Measurements from ENCODE around the gene ZNF462.

Gene ZNF462

DNA sequence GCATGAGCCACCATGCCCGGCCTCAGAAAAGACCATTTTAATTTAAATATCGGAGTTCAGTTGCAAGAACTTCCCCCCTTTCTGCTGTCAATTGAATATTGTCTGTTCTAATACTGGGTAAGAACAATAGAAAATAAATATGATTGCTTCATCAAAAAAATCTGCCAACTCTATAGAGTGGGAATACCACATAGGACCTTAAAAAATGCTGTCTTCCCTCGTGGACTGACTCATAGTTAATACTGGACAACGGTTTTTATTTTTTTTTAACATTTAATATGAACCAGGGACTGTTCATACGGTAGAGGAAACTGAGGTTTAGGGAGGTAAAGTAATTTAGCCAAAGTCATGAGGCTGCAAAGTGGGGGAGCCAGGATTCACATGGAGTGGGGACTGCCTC is 9.7 kb downstream of the ZNF462 start:
- no peaks in the 10 kb centered on the region for H3K27me3 Mint-ChIP-seq (ENCODE audit: low read depth)
- H3K4me1 Mint-ChIP-seq (ENCODE audit: low read depth) = no peaks in the 10 kb centered on the region
- no peaks in the 10 kb centered on the region for H3K9me3 Mint-ChIP-seq
- H3K4me3 Mint-ChIP-seq = no peak overlapping the region
- no peak overlapping the region for H3K27ac Mint-ChIP-seq
- no peaks in the 10 kb centered on the region for H3K36me3 Mint-ChIP-seq (ENCODE audit: low read depth)

DNA sequence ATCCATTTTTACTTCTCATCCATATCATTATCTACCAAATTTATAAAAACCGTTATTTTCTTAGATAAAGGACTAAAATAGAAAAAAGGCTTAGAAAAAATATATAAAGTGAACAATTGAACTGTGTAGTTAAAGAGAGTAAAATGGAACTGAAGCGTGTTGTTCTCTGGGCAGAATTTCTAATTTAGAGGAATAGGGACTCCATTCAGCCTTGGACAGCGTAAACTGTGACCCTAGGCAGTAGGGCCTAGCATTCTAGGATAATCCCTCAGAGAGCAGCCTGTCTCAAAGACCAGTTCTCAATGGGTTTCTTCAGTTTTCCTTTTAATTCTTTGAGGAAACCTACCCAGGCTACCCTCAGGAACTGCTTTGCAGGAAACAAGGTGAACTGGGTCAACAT is 11.1 kb downstream of the ZNF462 start:
- no peaks in the 10 kb centered on the region for H3K9me3 Mint-ChIP-seq
- no peaks in the 10 kb centered on the region for H3K36me3 Mint-ChIP-seq (ENCODE audit: low read depth)
- no peaks in the 10 kb centered on the region for H3K27me3 Mint-ChIP-seq (ENCODE audit: low read depth)
- H3K4me3 Mint-ChIP-seq = no peak overlapping the region
- no peak overlapping the region for H3K27ac Mint-ChIP-seq
- H3K4me1 Mint-ChIP-seq (ENCODE audit: low read depth) = no peaks in the 10 kb centered on the region

DNA sequence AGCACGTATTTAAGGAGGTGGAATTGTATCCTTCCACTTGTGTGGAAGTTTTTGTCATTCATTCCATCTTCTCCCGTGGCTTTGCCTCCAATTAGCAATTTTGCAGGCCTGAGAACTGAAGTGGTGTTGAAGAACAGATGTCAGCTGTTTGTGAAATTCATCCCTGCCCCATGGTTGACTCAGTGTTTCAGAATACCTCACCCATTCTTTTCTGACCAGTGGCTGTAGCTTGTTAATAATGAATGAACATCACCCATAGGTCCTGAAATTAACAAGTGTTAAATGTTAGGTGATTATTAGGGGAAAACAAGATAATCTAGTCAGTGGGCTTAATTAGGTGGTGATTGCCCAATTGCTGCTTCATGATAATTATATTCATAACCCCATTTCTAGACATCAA is 11.7 kb downstream of the ZNF462 start:
- Mint-ChIP-seq H3K9me3 (no peaks in the 10 kb centered on the region), H3K4me1 (ENCODE audit: low read depth) (no peaks in the 10 kb centered on the region), H3K27me3 (ENCODE audit: low read depth) (no peaks in the 10 kb centered on the region), H3K36me3 (ENCODE audit: low read depth) (no peaks in the 10 kb centered on the region), H3K4me3 (no peak overlapping the region), H3K27ac (no peak overlapping the region)

DNA sequence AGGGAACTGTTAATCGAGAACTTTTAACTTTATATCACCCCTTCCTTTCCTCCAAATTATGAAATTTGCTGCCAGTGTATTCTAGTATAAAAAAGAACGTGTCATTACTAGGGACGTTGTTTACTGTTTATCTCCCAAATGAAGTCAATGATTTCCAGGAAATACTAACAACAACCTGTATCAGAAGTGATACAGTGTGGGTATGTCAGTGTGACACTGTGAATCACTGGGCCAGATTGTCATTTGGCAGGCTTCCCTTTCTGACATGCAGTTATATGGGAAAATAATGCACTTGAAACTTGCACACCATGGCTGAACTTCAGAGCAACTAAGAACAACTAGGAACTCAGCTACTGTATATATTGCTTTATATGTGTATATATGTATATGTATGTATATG is 12.6 kb downstream of the ZNF462 start:
- Mint-ChIP-seq H3K36me3 (ENCODE audit: low read depth) (no peaks in the 10 kb centered on the region), H3K27me3 (ENCODE audit: low read depth) (no peaks in the 10 kb centered on the region)

DNA sequence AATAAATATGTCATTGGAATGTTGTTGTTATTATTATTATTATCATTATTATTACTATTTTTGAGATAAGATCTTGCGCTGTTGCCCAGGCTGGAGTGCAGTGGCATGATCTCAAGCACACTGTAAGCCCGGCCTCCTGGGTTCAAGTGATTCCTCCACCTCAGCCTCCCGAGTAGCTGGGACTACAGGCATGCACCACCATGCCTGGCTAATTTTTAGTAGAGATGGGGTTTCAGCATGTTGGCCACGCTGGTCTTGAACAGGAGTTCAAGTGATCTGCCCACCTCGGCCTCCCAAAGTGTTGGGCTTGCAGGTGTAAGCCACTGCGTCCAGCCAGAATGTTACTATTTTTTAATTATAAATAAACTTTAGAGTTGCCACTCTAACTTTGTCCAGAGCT is 14.4 kb downstream of the ZNF462 start:
- Mint-ChIP-seq H3K36me3 (ENCODE audit: low read depth) (no peaks in the 10 kb centered on the region), H3K4me1 (ENCODE audit: low read depth) (no peaks in the 10 kb centered on the region), H3K9me3 (no peaks in the 10 kb centered on the region), H3K4me3 (no peak overlapping the region), H3K27ac (no peak overlapping the region), H3K27me3 (ENCODE audit: low read depth) (no peaks in the 10 kb centered on the region)

More for the DNA sequence above, 12.6 kb downstream of the ZNF462 start:
- H3K9me3 Mint-ChIP-seq = no peaks in the 10 kb centered on the region
- no peak overlapping the region for H3K27ac Mint-ChIP-seq
- no peak overlapping the region for H3K4me3 Mint-ChIP-seq
- no peaks in the 10 kb centered on the region for H3K4me1 Mint-ChIP-seq (ENCODE audit: low read depth)

DNA sequence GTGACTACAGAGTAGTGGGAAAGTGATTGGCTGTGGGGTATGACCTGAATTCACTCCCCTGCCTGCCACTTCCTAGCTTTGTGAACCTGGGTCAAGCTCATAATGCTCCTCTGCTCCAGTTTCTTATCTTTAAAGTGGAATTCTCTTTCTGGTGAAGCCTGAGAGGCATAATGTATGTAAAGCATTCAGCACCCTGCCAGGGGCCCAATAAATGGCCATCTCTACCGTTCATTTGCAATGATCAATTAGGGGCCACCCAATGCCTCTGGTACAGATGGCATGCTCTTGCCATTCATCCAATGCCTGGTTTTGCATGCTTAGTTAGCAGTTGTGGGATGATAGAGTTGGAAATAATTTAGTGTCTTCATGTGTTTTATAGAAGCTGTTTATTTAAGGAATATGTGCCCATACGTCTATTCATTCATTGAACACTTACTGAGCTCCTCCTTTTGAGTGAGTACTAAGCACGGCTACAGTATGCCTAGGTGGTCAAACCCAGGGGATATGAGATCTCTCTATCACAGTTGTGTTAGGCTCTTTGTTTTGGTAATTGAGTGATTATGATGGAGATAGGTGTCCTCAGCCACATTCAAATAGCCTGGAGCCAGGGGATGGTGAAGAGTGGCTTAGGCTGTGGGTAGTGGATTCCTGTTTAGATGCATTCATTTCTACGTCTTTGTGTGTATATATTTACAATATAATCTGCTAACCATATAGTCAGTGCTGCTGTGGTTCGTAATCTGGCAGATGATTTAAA is 15.3 kb downstream of the ZNF462 start:
- Mint-ChIP-seq H3K4me3 (no peak overlapping the region), H3K27me3 (ENCODE audit: low read depth) (no peaks in the 10 kb centered on the region)

DNA sequence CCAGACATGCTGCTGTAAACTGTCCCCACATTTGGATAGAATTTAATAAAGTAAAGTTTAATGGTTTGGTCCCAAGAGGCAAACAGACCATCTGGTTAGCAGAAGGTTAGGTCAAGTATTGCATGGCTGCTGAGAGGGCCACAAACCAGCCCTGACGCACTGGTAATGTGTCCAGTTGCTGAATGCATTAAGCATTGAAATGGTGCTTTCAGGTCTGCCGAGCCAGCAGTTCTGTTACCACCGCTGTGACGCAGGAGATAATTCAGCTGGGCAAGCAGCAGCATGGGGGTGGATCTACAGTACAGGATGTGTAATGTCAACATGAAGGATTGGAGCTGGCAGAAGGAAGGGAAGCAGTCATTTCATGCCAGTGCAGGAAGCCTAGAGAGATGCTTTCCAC is 16.0 kb downstream of the ZNF462 start:
- Mint-ChIP-seq H3K4me3 (no peak overlapping the region), H3K27me3 (ENCODE audit: low read depth) (no peaks in the 10 kb centered on the region), H3K9me3 (no peaks in the 10 kb centered on the region)

More for the DNA sequence above, 15.3 kb downstream of the ZNF462 start:
- Mint-ChIP-seq H3K4me1 (ENCODE audit: low read depth) (no peaks in the 10 kb centered on the region), H3K27ac (no peak overlapping the region), H3K9me3 (no peaks in the 10 kb centered on the region), H3K36me3 (ENCODE audit: low read depth) (no peaks in the 10 kb centered on the region)

DNA sequence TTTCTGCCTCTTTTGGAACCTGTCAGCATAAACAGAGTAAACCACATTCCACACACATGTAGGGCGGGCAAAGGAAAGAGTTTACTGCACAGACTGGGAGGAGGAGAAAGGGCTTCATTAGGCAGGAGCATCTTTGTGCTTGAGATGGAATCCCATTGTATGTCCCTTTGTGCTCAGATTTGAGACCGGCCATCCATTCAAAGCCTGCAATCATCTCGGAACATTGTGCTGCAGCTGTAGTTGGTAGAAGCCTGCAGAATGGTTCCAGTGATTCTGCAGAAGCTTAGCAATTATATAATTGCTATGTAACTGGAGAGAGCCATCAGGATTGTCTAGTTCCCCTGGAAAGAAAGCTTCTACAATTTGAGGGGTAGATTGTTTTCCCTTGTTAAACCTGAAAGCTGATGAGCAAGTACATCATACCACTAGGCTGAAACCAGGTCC is 16.5 kb downstream of the ZNF462 start:
- Mint-ChIP-seq H3K27ac (no peak overlapping the region), H3K4me1 (ENCODE audit: low read depth) (no peaks in the 10 kb centered on the region), H3K27me3 (ENCODE audit: low read depth) (no peaks in the 10 kb centered on the region), H3K9me3 (no peaks in the 10 kb centered on the region), H3K36me3 (ENCODE audit: low read depth) (no peaks in the 10 kb centered on the region), H3K4me3 (no peak overlapping the region)

More for the DNA sequence above, 16.0 kb downstream of the ZNF462 start:
- H3K4me1 Mint-ChIP-seq (ENCODE audit: low read depth) = no peaks in the 10 kb centered on the region
- H3K27ac Mint-ChIP-seq = no peak overlapping the region
- H3K36me3 Mint-ChIP-seq (ENCODE audit: low read depth) = no peaks in the 10 kb centered on the region

DNA sequence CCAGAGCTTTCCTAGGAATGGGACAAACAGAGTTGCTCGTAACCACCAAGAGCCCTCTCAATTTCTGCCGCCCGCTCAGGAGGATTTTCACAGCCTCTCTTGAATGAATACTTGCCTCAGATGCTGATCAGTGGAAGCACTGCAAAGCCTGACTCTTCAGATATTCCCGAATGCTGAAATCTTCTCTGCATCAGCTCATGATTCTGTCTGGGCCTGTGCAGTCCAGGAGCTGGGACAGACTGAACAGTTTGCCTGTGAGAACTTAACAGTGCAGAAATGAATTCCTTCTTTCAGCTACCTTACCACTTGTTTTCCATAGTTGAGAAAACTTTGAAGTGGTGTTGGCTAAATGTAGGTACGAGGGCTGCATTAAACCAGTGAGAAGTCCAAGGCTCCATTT is 17.1 kb downstream of the ZNF462 start:
- Mint-ChIP-seq H3K4me1 (ENCODE audit: low read depth) (no peaks in the 10 kb centered on the region), H3K4me3 (no peak overlapping the region), H3K36me3 (ENCODE audit: low read depth) (no peaks in the 10 kb centered on the region), H3K27me3 (ENCODE audit: low read depth) (no peaks in the 10 kb centered on the region), H3K9me3 (no peaks in the 10 kb centered on the region), H3K27ac (no peak overlapping the region)

DNA sequence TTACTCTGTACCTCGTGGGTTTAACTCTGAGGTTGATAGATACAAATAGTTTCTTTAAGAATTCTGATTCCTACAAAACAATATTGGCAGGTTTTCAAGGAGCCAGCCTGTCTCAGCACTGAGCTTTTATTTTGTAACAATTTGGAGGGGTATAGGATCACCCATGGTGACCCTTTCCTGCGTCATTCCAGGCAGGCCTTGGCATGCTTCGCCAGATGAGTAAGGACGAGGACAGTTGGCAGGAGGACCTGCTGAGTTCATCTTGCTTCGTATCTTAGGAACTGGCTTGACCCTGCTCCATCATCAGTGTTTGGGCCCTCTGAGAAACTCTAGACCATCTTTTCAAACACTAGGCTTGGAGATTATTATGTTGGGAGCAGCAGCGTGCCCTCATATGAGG is 17.9 kb downstream of the ZNF462 start:
- no peaks in the 10 kb centered on the region for H3K27me3 Mint-ChIP-seq (ENCODE audit: low read depth)
- H3K36me3 Mint-ChIP-seq (ENCODE audit: low read depth) = no peaks in the 10 kb centered on the region
- H3K27ac Mint-ChIP-seq = no peak overlapping the region
- no peaks in the 10 kb centered on the region for H3K9me3 Mint-ChIP-seq
- H3K4me1 Mint-ChIP-seq (ENCODE audit: low read depth) = no peaks in the 10 kb centered on the region
- no peak overlapping the region for H3K4me3 Mint-ChIP-seq

DNA sequence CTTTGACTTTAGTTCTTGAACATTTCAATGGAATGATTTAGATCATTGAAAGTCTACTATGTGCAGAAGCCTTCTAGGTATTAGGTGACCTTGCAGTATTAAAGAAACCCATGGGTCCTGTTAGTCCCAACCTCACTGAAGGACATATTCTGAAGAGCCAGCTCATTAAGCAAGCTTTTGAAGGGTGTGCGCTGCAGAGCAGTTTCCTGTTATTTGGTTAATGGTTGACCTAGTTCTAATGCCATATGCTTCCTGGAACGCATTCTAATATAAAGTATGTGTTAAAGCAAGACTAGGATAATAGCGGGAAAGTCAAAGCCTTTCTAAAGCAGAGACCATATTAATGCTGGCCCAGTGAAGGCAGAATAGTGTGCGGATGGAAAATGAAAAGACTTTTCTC is 20.1 kb downstream of the ZNF462 start:
- Mint-ChIP-seq H3K9me3 (no peaks in the 10 kb centered on the region), H3K4me3 (no peak overlapping the region)

DNA sequence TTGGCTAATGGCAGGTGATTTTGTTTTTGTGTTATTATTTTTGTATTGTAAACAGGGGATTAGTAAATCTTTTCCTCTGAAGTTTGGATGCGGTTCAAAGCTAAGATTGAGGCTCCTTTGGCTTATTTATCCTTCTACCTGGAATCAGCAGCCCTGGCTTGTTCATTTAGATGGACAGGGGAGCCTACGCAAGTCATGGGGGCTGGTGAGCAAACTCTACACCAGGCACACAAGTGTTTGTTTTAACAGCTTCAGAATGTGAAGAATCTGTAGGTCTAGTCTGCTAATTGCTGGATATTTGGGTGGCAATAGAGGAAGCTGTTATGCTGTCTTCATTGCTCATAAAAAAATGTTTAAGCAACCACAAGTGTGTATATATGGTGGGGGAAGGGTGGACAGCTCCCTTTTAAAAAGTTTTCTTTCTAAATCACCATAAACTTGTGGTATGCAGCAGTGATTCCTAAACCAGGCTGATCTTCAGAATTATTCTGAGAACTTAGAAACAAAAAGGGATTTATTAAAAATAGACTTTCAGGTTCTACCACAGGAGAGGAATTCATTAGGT is 20.7 kb downstream of the ZNF462 start:
- Mint-ChIP-seq H3K9me3 (no peaks in the 10 kb centered on the region), H3K27ac (no peak overlapping the region), H3K4me1 (ENCODE audit: low read depth) (no peaks in the 10 kb centered on the region), H3K27me3 (ENCODE audit: low read depth) (no peaks in the 10 kb centered on the region), H3K36me3 (ENCODE audit: low read depth) (no peaks in the 10 kb centered on the region), H3K4me3 (no peak overlapping the region)

More for the DNA sequence above, 20.1 kb downstream of the ZNF462 start:
- H3K4me1 Mint-ChIP-seq (ENCODE audit: low read depth) = no peaks in the 10 kb centered on the region
- H3K27ac Mint-ChIP-seq = no peak overlapping the region
- no peaks in the 10 kb centered on the region for H3K36me3 Mint-ChIP-seq (ENCODE audit: low read depth)
- H3K27me3 Mint-ChIP-seq (ENCODE audit: low read depth) = no peaks in the 10 kb centered on the region

DNA sequence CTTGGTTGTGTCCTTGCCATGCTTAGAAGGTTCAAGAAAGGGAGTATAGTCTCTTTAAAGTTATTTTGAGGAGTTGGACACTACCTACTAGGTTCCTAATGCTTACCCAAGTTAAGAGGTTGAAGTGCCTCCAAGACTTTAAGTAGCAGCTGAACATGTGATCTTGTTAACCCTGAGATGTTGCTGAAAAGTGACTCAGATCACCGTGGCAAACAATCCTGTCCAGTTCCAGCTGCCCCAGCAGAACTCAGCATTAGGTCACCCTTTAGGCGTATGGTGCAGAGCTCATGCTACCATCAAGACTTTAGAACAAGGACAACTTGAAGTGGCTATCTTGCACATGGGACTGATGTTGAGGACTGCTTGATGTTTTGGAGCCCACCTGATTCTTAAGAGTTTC is 22.5 kb downstream of the ZNF462 start:
- H3K4me1 Mint-ChIP-seq (ENCODE audit: low read depth) = no peaks in the 10 kb centered on the region
- H3K9me3 Mint-ChIP-seq = no peaks in the 10 kb centered on the region
- H3K4me3 Mint-ChIP-seq = no peak overlapping the region
- H3K27ac Mint-ChIP-seq = no peak overlapping the region
- H3K36me3 Mint-ChIP-seq (ENCODE audit: low read depth) = no peaks in the 10 kb centered on the region
- H3K27me3 Mint-ChIP-seq (ENCODE audit: low read depth) = no peaks in the 10 kb centered on the region

DNA sequence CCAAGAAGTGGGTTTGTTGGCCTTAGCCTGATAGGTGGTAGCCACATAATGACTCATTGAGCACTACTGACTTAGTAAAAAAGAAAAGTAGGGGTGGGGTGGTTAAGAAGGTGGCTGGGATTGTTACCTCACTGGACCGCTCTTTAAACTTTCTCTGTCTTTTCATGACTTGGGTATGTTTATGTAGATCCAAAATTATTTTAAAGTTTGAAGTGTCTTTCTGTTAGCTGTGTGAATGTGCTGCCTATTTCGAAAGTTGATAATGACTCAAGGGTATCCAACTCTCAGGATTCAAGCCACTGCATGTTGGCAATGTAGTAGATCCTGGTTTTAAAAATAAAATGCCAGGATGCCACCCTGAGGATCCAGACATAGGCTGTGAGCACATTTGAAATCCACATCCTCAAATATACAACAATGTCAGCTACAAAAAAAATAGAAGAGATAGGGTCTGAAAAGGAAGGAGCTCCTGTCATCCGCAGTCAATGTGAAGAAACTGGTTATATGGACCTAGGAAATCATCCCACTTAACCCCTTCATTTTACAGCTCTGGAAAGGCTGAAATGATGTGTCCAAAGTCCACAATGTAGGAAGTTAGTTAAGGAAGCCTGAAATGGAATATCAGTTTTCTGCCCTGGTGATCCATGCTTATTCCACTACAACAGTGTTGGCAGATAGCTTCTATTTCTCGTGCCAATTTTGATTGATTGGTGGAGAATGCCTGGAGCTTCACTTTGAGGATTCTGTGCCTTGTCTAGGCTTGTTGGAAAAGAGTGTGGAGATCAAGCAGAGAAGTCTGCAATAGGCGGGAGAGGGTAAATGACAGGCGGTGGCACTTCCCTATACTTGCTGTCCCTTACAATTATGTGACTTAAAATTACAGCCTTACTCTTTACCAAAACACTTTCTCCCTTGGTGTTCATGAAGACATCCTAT is 23.4 kb downstream of the ZNF462 start:
- no peaks in the 10 kb centered on the region for H3K27me3 Mint-ChIP-seq (ENCODE audit: low read depth)
- no peaks in the 10 kb centered on the region for H3K9me3 Mint-ChIP-seq
- no peak overlapping the region for H3K27ac Mint-ChIP-seq
- H3K36me3 Mint-ChIP-seq (ENCODE audit: low read depth) = no peaks in the 10 kb centered on the region
- no peak overlapping the region for H3K4me3 Mint-ChIP-seq
- no peaks in the 10 kb centered on the region for H3K4me1 Mint-ChIP-seq (ENCODE audit: low read depth)

DNA sequence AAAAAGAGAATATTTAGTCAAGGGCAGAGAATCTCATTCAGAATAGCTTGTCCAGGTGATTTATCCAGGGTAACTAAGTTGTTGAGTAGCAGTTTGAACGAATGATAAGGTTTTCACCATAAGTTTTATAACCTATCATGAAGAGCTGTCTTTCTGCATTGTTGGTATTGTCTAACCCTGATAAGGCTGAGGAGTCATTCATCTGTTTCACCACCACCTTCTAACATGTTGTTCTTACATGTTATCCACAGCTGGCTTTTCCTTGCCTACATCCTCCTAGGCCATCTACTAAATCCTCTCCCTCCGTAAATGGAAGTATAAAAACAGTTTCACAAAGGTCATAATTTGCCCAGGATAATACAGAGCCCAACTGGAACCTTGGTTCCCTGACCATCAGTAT is 24.1 kb downstream of the ZNF462 start:
- Mint-ChIP-seq H3K27ac (no peak overlapping the region), H3K9me3 (no peaks in the 10 kb centered on the region), H3K4me3 (no peak overlapping the region), H3K4me1 (ENCODE audit: low read depth) (no peaks in the 10 kb centered on the region), H3K27me3 (ENCODE audit: low read depth) (no peaks in the 10 kb centered on the region), H3K36me3 (ENCODE audit: low read depth) (no peaks in the 10 kb centered on the region)
